K562 (cell line): Measurements from ENCODE around the gene FGF12. TPM values are rescaled to one million over a fixed set of nuclear protein-coding genes. Genes with fewer than 3 reads are reported as not detected.

Experiments
- ATAC-seq: fragments of 200-7000 bp; cut with Tn5 transposase; 3 replicates; pipeline ENCODE4 v1.9.1; 2020; ENCODE audit warnings: moderate library complexity
- BruUV-seq: library from RNA; stranded (reverse); fragments of 400-500 nt; replicated peaks from 2 replicates; lab custom pipeline; 2021; lab: Mats Ljungman, UMichigan
- CTCF ChIA-PET: fragments of 300-600 bp; formaldehyde crosslinking; extraction: SDS; loops from one replicate; lab custom pipeline; 2021; ENCODE audit warnings: low intra/inter-chr PET ratio; lab: Yijun Ruan, JAX
- POLR2A ChIA-PET: fragments of 300-600, 350-650 bp; sonication (Branson Sonifier 250); formaldehyde crosslinking; extraction: SDS; loops from one replicate; lab custom pipeline; 2021; ENCODE audit warnings: antibody characterized with exemption, inconsistent platforms; lab: Yijun Ruan, JAX
- DNase-seq, 4 experiments: peaks; one replicate each; pipeline versions ENCODE4 v3.0.0 to v3.0.0-alpha.2; 2011 to 2018; ENCODE audit warnings: low spot score in 3 of 4, mixed read lengths in 3 of 4; ENCODE audit errors: extremely low read depth in 1 of 4
- FAIRE-seq: peaks from 2 replicates; lab custom pipeline; 2011; peaks lifted over from hg19 to GRCh38; lab: Jason Lieb, UNC
- H2AFZ ChIP-seq: 2 replicates; pipeline ENCODE4 v1.6.0; 2011; ENCODE audit warnings: low read depth, low read length, control low read depth, inconsistent platforms
- H3K27ac ChIP-seq: fragments of 200-600 bp; 3 replicates; pipeline ENCODE4 v1.8.0; 2011; ENCODE audit warnings: low read depth, mild to moderate bottlenecking, control low read depth, inconsistent platforms, low read length, moderate library complexity, mixed read lengths; ENCODE audit errors: extremely low read depth
- H3K27me3 ChIP-seq, 2 experiments: fragments of 300-600 bp in 1 of 2; 2 replicates in 1 of 2; 3 replicates in 1 of 2; pipeline versions ENCODE4 v1.6.0 to v1.8.0; 2011; ENCODE audit warnings: inconsistent platforms in 2 of 2, low read length in 2 of 2, mild to moderate bottlenecking in 1 of 2, mixed read lengths in 1 of 2, moderate library complexity in 1 of 2; ENCODE audit not compliant: control insufficient read depth in 2 of 2, insufficient read depth in 2 of 2
- H3K36me3 ChIP-seq: fragments of 300-600 bp; 3 replicates; pipeline ENCODE4 v1.8.0; 2011; ENCODE audit warnings: mild to moderate bottlenecking, low read length, inconsistent platforms; ENCODE audit not compliant: control insufficient read depth, insufficient read depth
- H3K4me1 ChIP-seq, 2 experiments: fragments of 200-600 bp in 1 of 2; replicated peaks in 1 of 2; 2 replicates in 1 of 2; 3 replicates in 1 of 2; pipeline versions ENCODE4 v1.5.1 to v1.8.0; 2011; ENCODE audit warnings: inconsistent platforms in 2 of 2, low read length in 2 of 2, mild to moderate bottlenecking in 1 of 2, mixed read lengths in 1 of 2, moderate library complexity in 1 of 2; ENCODE audit not compliant: control insufficient read depth in 2 of 2, insufficient read depth in 2 of 2
- H3K4me2 ChIP-seq: 2 replicates; pipeline ENCODE4 v1.6.1; 2011; ENCODE audit warnings: low read length, control low read depth, inconsistent platforms, mixed read lengths; ENCODE audit not compliant: insufficient read depth
- H3K4me3 ChIP-seq: fragments of 200-600 bp; sonication (generic), shearing (Covaris generic); 2 replicates; pipeline ENCODE4 v1.5.1; 2016; ENCODE audit warnings: control low read depth, inconsistent platforms
- H3K79me2 ChIP-seq: fragments of 200-600 bp; 3 replicates; pipeline ENCODE4 v1.8.0; 2011; ENCODE audit warnings: low read length, inconsistent platforms; ENCODE audit not compliant: control insufficient read depth, insufficient read depth
- H3K9ac ChIP-seq, 2 experiments: 2 replicates each; pipeline versions ENCODE4 v1.6.0 to v1.6.1; 2011; ENCODE audit warnings: low read depth in 2 of 2, low read length in 2 of 2, control low read depth in 1 of 2, inconsistent platforms in 1 of 2, mild to moderate bottlenecking in 1 of 2, mixed read lengths in 1 of 2; ENCODE audit not compliant: insufficient read depth in 1 of 2
- H3K9me1 ChIP-seq: one replicate; pipeline ENCODE4 v1.6.0; 2011; ENCODE audit warnings: inconsistent platforms, mild to moderate bottlenecking, low read length, moderate library complexity; ENCODE audit not compliant: control insufficient read depth, insufficient read depth
- H3K9me3 ChIP-seq: replicated peaks from 2 replicates; pipeline ENCODE4 v1.5.1; 2011; ENCODE audit warnings: low read depth, low read length, inconsistent platforms; ENCODE audit not compliant: control insufficient read depth, insufficient read depth
- H4K20me1 ChIP-seq: replicated peaks from 2 replicates; pipeline ENCODE4 v1.6.1; 2011; ENCODE audit warnings: low read length, inconsistent platforms, mixed read lengths; ENCODE audit not compliant: control insufficient read depth, insufficient read depth
- MYNN ChIP-seq, 2 experiments: sonication (generic); formaldehyde crosslinking in 1 of 2; IDR thresholded peaks; 2 replicates each; pipeline versions ENCODE4 v1.5.0 to v1.6.1; 2016 to 2020; ENCODE audit warnings: antibody characterized with exemption in 1 of 2, missing genetic modification reagents in 1 of 2
- SMAD2 ChIP-seq: fragments of 150-350 bp; IDR thresholded peaks from 2 replicates; pipeline ENCODE4 v1.6.1; 2014; ENCODE audit warnings: low read depth, mild to moderate bottlenecking, low read length
- ZNF165 ChIP-seq: fragments of 250-450 bp; sonication (Bioruptor Pico); IDR thresholded peaks from 2 replicates; pipeline ENCODE4 v1.4.0; 2020; ENCODE audit warnings: borderline replicate concordance
- ZNF384 ChIP-seq: IDR thresholded peaks from 2 replicates; pipeline ENCODE4 v1.6.1; 2012; ENCODE audit warnings: low read depth, low read length, improper control_type of control experiment
- WGBS: fragments of 100-300 bp; shearing (Covaris generic); methylation state at CpG from one replicate; pipeline ENCODE4 v1.1.6; 2016; ENCODE audit warnings: low coverage, mixed read lengths; ENCODE audit not compliant: insufficient coverage; ENCODE audit errors: missing lambda C conversion rate; 5-methylcytosine and 5-hydroxymethylcytosine counted together
- in situ Hi-C: fragments of 300-500 bp; cut with MboI; formaldehyde crosslinking; loops from 4 replicates; pipeline ENCODE4 v1.15.0; 2018; ENCODE audit warnings: inconsistent platforms, mixed read lengths
- intact Hi-C: fragments of 100-400 bp; cut with micrococcal nuclease; formaldehyde crosslinking; loops from 2 replicates; pipeline ENCODE4 v1.14.2; 2022
- polyA plus RNA-seq, 8 experiments: library from polyadenylated mRNA; depleted of rRNA in 4 of 8; stranded (reverse) in 5 of 8; unstranded in 3 of 8; fragments of >200 nt; fragmentation: Nextera tagmentation in 2 of 8; fragmentation: Illumina TruSeq in 1 of 8; extraction: Ambion mirVana in 2 of 8; extraction: Trizol in 1 of 8; gene quantifications; 2 replicates each; pipeline versions ENCODE4 v1.2.1 to v1.2.3, GENCODE V29; 2011 to 2014; ENCODE audit warnings: inconsistent platforms in 1 of 8, missing spikeins in 1 of 8
- total RNA-seq, 7 experiments: library from RNA; depleted of rRNA in 6 of 7; stranded (reverse); fragments of >200 nt in 6 of 7; fragmentation: Illumina TruSeq in 2 of 7; extraction: Trizol in 2 of 7; gene quantifications; 2 replicates each; pipeline versions ENCODE4 v1.2.1 to v1.2.3, GENCODE V29; 2011 to 2021; ENCODE audit warnings: low replicate concordance in 1 of 7
- TF ChIP-seq, protein P1 (sequence below): fragments of 450-650 bp; IDR thresholded peaks from 2 replicates; pipeline ENCODE4 v1.6.1; 2018; ENCODE audit not compliant: partially characterized antibody
- TF ChIP-seq, protein P2 (sequence below): fragments of 450-650 bp; IDR thresholded peaks from 2 replicates; pipeline ENCODE4 v1.6.1; 2016; ENCODE audit warnings: low read depth, mild to moderate bottlenecking, moderate library complexity

Gene FGF12
- total and polyA plus RNA-seq, 9 of the 15 experiments (the other 6 are each of a cell fraction or from before 2014, with no cell fraction given): not detected

DNA sequence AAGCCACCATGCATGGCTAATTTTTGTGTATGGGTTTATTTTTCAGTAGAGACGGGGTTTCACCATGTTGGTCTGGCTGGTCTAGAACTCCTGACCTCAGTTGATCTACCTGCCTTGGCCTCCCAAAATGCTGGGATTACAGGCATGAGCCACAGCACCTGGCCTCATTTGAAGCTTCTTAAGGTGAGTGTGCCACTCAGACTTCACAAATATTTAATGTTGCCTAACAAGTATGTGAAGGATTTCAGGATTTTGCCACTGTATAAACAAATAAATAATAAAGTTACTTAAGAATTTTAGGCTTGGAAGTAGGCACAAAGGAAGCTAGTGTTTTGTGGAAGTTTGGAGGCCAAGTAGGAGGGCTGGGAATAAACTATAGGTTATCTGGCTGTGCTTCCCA, 73.5 kb downstream of the FGF12 start (continued):
- TF ChIP-seq, protein P1, sequence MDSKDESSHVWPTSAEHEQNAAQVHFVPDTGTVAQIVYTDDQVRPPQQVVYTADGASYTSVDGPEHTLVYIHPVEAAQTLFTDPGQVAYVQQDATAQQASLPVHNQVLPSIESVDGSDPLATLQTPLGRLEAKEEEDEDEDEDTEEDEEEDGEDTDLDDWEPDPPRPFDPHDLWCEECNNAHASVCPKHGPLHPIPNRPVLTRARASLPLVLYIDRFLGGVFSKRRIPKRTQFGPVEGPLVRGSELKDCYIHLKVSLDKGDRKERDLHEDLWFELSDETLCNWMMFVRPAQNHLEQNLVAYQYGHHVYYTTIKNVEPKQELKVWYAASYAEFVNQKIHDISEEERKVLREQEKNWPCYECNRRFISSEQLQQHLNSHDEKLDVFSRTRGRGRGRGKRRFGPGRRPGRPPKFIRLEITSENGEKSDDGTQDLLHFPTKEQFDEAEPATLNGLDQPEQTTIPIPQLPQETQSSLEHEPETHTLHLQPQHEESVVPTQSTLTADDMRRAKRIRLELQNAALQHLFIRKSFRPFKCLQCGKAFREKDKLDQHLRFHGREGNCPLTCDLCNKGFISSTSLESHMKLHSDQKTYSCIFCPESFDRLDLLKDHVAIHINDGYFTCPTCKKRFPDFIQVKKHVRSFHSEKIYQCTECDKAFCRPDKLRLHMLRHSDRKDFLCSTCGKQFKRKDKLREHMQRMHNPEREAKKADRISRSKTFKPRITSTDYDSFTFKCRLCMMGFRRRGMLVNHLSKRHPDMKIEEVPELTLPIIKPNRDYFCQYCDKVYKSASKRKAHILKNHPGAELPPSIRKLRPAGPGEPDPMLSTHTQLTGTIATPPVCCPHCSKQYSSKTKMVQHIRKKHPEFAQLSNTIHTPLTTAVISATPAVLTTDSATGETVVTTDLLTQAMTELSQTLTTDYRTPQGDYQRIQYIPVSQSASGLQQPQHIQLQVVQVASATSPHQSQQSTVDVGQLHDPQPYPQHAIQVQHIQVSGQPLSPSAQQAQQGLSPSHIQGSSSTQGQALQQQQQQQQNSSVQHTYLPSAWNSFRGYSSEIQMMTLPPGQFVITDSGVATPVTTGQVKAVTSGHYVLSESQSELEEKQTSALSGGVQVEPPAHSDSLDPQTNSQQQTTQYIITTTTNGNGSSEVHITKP: no peak
- TF ChIP-seq SMAD2: no peak
- TF ChIP-seq ZNF384: no peak
- TF ChIP-seq, all 486 proteins: peak for 0

DNA sequence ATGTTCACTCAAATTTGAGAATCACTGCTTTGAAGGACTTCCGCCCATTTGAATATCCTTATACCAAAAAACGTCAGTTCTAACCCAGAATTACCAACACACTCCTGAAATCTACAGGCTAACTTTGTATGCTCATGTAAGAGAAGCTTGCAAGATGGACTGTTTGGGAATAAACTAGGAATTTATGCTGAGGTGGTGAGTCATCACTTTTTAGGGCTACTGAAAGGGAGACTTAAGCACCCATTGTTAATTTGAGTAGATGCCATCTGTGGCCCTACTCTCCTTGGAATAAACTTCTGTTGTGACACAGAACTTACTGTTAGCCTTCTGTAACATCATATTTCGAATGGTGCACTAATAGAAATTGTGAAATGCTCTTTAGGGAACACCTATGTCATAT, 74.6 kb downstream of the FGF12 start:
- no TSS peak for BruUV-seq
- no peaks in the 10 kb centered on the region for H3K9me3 ChIP-seq
- in situ Hi-C loops: no loop called here
- CTCF ChIA-PET: no interaction called here
- no peaks in the 10 kb centered on the region for H3K4me1 ChIP-seq
- H4K20me1 ChIP-seq: no peaks in the 10 kb centered on the region
- H3K36me3 ChIP-seq: no peaks in the 10 kb centered on the region
- POLR2A ChIA-PET: no interaction called here
- FAIRE-seq (no peak), ATAC-seq (no peak), DNase-seq (no peak)
- no peak overlapping the region for H3K9ac ChIP-seq
- H3K4me3 ChIP-seq: no peak overlapping the region
- H2AFZ ChIP-seq: no peak overlapping the region
- no peaks in the 10 kb centered on the region for H3K9me1 ChIP-seq
- H3K27me3 ChIP-seq: no peaks in the 10 kb centered on the region
- no peaks in the 10 kb centered on the region for H3K79me2 ChIP-seq
- H3K27ac ChIP-seq: no peak overlapping the region
- intact Hi-C loops: no loop called here
- H3K4me2 ChIP-seq: no peak overlapping the region
- 2% methylated on average over 3 of the region's 3 CpGs for WGBS
- no peak for TF ChIP-seq MYNN (IDR thresholded peaks at IDR 0.05)
- TF ChIP-seq MYNN (CRISPR knock-in tag; IDR thresholded peaks at IDR 0.05): no peak
- TF ChIP-seq ZNF165: no peak
- TF ChIP-seq, protein P2, sequence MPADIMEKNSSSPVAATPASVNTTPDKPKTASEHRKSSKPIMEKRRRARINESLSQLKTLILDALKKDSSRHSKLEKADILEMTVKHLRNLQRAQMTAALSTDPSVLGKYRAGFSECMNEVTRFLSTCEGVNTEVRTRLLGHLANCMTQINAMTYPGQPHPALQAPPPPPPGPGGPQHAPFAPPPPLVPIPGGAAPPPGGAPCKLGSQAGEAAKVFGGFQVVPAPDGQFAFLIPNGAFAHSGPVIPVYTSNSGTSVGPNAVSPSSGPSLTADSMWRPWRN: no peak
